Smooth muscle cell (in vitro differentiated cells): ENCODE measurements around the gene ABHD17B. TPM values are rescaled to one million over a fixed set of nuclear protein-coding genes. Genes with fewer than 3 reads are reported as not detected.

Experiments used
- DNase-seq: peaks from one replicate; lab custom pipeline; 2025; ENCODE audit not compliant: unreplicated experiment; lab: John Stamatoyannopoulos, UW
- H2AFZ ChIP-seq: fragments of 200-600 bp; sonication (generic); 2 replicates; pipeline ENCODE4 v1.6.0; 2016; ENCODE audit warnings: antibody characterized with exemption, low read depth, mild to moderate bottlenecking
- H3F3A ChIP-seq: fragments of 200-600 bp; sonication (generic); 2 replicates; pipeline ENCODE4 v1.6.0; 2017; ENCODE audit warnings: antibody characterized with exemption, low read depth
- H3K27ac ChIP-seq: fragments of 200-600 bp; sonication (generic); 2 replicates; pipeline ENCODE4 v1.5.1; 2016; ENCODE audit warnings: low read depth, mild to moderate bottlenecking
- H3K27me3 ChIP-seq: fragments of 200-600 bp; sonication (generic); 2 replicates; pipeline ENCODE4 v1.6.1; 2016; ENCODE audit warnings: low read depth, mild to moderate bottlenecking
- H3K36me3 ChIP-seq: fragments of 200-600 bp; sonication (generic); 2 replicates; pipeline ENCODE4 v1.5.1; 2016; ENCODE audit warnings: low read depth
- H3K4me1 ChIP-seq: fragments of 200-600 bp; sonication (generic); 2 replicates; pipeline ENCODE4 v1.5.1; 2016; ENCODE audit warnings: low read depth
- H3K4me2 ChIP-seq: fragments of 200-600 bp; sonication (generic); 2 replicates; pipeline ENCODE4 v1.6.0; 2016; ENCODE audit warnings: mild to moderate bottlenecking
- H3K4me3 ChIP-seq: fragments of 200-600 bp; sonication (generic); 2 replicates; pipeline ENCODE4 v1.5.1; 2016; ENCODE audit warnings: mild to moderate bottlenecking
- H3K79me2 ChIP-seq: fragments of 200-600 bp; sonication (generic); 2 replicates; pipeline ENCODE4 v1.6.0; 2016; ENCODE audit warnings: low read depth, mild to moderate bottlenecking
- H3K9ac ChIP-seq: fragments of 200-600 bp; sonication (generic); 2 replicates; pipeline ENCODE4 v1.6.0; 2016; ENCODE audit warnings: low read depth
- H3K9me3 ChIP-seq: fragments of 200-600 bp; sonication (generic); replicated peaks from 2 replicates; pipeline ENCODE4 v1.5.1; 2016; ENCODE audit warnings: low read depth
- H4K20me1 ChIP-seq: fragments of 200-600 bp; sonication (generic); 2 replicates; pipeline ENCODE4 v1.6.0; 2016; ENCODE audit warnings: low read depth
- WGBS: methylation state at CpG from one replicate; pipeline ENCODE4 v1.1.7; 2016; ENCODE audit warnings: low lambda C conversion rate; 5-methylcytosine and 5-hydroxymethylcytosine counted together
- polyA plus RNA-seq: library from polyadenylated mRNA; unstranded; fragments of >200 nt; fragmentation: Nextera tagmentation; extraction: Ambion mirVana; gene quantifications from 2 replicates; pipeline ENCODE4 v1.2.1, GENCODE V29; 2016
- total RNA-seq: library from RNA; depleted of rRNA; stranded (reverse); fragments of >200 nt; gene quantifications from 2 replicates; pipeline ENCODE4 v1.2.3, GENCODE V29; 2014
- TF ChIP-seq, protein P1 (sequence below): fragments of 200-600 bp; sonication (generic); IDR thresholded peaks from 2 replicates; pipeline ENCODE4 v1.5.1; 2017; ENCODE audit warnings: borderline replicate concordance, mild to moderate bottlenecking, antibody characterized with exemption; ENCODE audit not compliant: insufficient read depth, poor library complexity, severe bottlenecking

The ABHD17B gene
- total and polyA plus RNA-seq, 2 experiments from 2014 or later = 14.1 to 26.7 TPM

DNA sequence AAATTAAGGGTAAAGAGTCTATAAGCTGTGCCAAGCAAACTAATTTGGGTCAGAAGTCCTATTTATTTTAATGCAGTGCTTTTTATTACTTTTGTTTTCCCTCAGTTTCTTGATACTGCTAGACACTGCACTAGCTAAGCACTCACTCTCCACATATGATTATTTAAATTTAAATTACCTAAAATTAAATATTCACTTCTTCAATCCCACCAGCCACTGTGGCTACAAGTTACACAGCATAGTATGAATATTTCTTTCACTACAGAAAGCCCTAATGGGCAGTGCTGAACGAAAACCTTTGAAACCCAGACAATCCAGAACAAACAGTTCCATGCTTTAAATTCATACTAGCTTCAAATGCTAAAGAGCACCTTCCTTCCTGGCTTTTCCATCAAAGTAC, 23.6 kb downstream of the ABHD17B start:
- peaks cover 61% of the 10 kb centered on the region for H4K20me1 ChIP-seq
- peaks cover 14% of the 10 kb centered on the region for H3K36me3 ChIP-seq
- no peaks in the 10 kb centered on the region for H3K27me3 ChIP-seq
- no peak overlapping the region for H3K9ac ChIP-seq
- H3K4me3 ChIP-seq = no peak overlapping the region
- H3K27ac ChIP-seq = no peak overlapping the region
- no peak overlapping the region for H2AFZ ChIP-seq
- TF ChIP-seq, protein P1, sequence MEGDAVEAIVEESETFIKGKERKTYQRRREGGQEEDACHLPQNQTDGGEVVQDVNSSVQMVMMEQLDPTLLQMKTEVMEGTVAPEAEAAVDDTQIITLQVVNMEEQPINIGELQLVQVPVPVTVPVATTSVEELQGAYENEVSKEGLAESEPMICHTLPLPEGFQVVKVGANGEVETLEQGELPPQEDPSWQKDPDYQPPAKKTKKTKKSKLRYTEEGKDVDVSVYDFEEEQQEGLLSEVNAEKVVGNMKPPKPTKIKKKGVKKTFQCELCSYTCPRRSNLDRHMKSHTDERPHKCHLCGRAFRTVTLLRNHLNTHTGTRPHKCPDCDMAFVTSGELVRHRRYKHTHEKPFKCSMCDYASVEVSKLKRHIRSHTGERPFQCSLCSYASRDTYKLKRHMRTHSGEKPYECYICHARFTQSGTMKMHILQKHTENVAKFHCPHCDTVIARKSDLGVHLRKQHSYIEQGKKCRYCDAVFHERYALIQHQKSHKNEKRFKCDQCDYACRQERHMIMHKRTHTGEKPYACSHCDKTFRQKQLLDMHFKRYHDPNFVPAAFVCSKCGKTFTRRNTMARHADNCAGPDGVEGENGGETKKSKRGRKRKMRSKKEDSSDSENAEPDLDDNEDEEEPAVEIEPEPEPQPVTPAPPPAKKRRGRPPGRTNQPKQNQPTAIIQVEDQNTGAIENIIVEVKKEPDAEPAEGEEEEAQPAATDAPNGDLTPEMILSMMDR = no peak
- no peaks in the 10 kb centered on the region for H3K4me1 ChIP-seq
- no peak for DNase-seq
- H3K79me2 ChIP-seq = peaks cover 100% of the 10 kb centered on the region
- H3K9me3 ChIP-seq = no peaks in the 10 kb centered on the region
- H3F3A ChIP-seq = no peaks in the 10 kb centered on the region
- WGBS = 87% methylated on average over 1 of the region's 1 CpG
- H3K4me2 ChIP-seq = no peak overlapping the region

DNA sequence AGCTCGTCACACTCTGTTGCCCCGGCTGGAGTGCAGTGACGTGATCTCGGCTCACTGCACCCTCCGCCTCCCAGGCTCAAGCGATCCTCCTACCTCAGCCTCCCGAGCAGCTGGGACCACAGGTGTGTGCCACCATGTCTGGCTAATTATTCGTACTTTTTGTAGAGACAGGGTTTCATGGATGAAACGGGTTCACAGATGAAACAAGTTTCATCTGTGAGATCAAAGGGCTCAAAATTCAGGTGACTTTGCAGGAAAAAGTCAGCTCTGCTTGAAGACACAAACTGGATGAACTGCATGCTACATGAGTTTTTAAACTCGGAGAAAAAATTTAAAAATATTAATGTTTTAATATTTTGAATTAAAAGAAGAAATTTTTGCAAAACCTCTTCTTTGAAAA, 24.5 kb downstream of the ABHD17B start:
- Histone ChIP-seq H3F3A (no peaks in the 10 kb centered on the region), H3K4me2 (no peak overlapping the region), H2AFZ (no peak overlapping the region), H3K4me1 (no peaks in the 10 kb centered on the region), H3K27me3 (no peaks in the 10 kb centered on the region), H3K9me3 (no peaks in the 10 kb centered on the region), H3K27ac (no peak overlapping the region), H3K9ac (no peak overlapping the region), H3K4me3 (no peak overlapping the region), H3K79me2 (peaks cover 100% of the 10 kb centered on the region), H4K20me1 (peaks cover 59% of the 10 kb centered on the region), H3K36me3 (peaks cover 14% of the 10 kb centered on the region)
- no peak for DNase-seq
- WGBS = 97% methylated on average over 10 of the region's 10 CpGs
- TF ChIP-seq, protein P1 = no peak

DNA sequence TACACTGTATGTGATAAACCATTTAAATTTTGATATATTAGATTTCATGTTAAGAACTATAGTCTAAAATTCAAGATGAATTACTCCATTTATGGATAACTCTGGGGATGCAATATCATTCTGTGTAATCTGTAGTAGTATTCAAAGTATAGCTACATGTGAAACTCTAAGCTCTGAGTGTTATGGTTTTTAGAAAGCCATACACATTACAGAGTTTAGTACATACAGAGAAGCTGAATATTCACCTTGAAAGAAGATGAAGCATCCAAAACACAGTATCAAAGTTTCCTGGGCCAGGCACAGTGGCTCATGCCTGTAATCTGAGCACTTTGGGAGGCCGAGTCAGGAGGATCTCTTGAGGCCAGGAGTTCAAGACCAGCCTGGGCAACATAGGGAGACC, 25.0 kb downstream of the ABHD17B start:
- 100% methylated on average over 1 of the region's 1 CpG for WGBS
- H3K79me2 ChIP-seq = peaks cover 100% of the 10 kb centered on the region

DNA sequence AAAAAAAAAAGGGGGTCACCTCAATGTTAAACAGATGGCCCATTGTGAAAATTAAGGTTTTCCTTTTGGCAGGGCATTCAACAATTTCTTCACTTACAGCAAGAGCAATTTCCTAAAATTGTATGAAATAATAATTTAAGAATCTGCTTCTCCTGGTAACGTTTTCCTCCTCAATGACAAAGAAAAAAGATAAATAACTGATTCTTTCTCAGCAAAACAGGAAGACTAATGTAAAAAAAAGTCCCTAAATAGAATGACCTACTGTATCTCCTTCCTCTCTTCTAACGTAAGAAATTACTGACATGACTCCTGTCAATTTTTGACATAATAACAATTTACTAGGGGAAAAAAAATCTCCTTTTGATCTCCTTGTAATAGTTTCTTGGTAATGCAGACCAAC, 25.5 kb downstream of the ABHD17B start:
- Histone ChIP-seq H3K36me3 (peaks cover 14% of the 10 kb centered on the region), H3K9me3 (no peaks in the 10 kb centered on the region), H3K4me3 (no peak overlapping the region), H3K27me3 (no peaks in the 10 kb centered on the region), H3F3A (no peaks in the 10 kb centered on the region), H2AFZ (no peak overlapping the region), H3K4me1 (no peaks in the 10 kb centered on the region), H3K79me2 (peaks cover 100% of the 10 kb centered on the region), H3K9ac (no peak overlapping the region), H3K4me2 (no peak overlapping the region), H3K27ac (no peak overlapping the region), H4K20me1 (peaks cover 54% of the 10 kb centered on the region)
- TF ChIP-seq, protein P1 = no peak
- DNase-seq = no peak
- 87% methylated on average over 2 of the region's 2 CpGs for WGBS

More for the DNA sequence above, 25.0 kb downstream of the ABHD17B start:
- Histone ChIP-seq H3K4me3 (no peak overlapping the region), H3K27me3 (no peaks in the 10 kb centered on the region), H3K9me3 (no peaks in the 10 kb centered on the region), H3K4me1 (no peaks in the 10 kb centered on the region), H2AFZ (no peak overlapping the region), H3K27ac (no peak overlapping the region), H3K36me3 (peaks cover 14% of the 10 kb centered on the region), H3K9ac (no peak overlapping the region), H3K4me2 (no peak overlapping the region), H4K20me1 (peaks cover 58% of the 10 kb centered on the region), H3F3A (no peaks in the 10 kb centered on the region)
- no peak for DNase-seq
- TF ChIP-seq, protein P1 = no peak
